Lower leg skin (tissue), 3 donors: ENCODE data around the gene MOBP.

Source experiments
- POLR2A ChIP-seq, 2 donors: fragments of 450-650 bp; IDR thresholded peaks; one replicate each; pipeline ENCODE4 v1.6.1; 2016 to 2017; ENCODE audit warnings: antibody characterized with exemption in 2 of 2, mild to moderate bottlenecking in 1 of 2, moderate library complexity in 1 of 2
- TF ChIP-seq, protein P1 (sequence below), 3 donors: fragments of 450-650 bp; IDR thresholded peaks; one replicate each; pipeline ENCODE4 v1.5.1; 2016; ENCODE audit warnings: antibody characterized with exemption in 3 of 3, mild to moderate bottlenecking in 3 of 3, moderate library complexity in 2 of 3

DNA sequence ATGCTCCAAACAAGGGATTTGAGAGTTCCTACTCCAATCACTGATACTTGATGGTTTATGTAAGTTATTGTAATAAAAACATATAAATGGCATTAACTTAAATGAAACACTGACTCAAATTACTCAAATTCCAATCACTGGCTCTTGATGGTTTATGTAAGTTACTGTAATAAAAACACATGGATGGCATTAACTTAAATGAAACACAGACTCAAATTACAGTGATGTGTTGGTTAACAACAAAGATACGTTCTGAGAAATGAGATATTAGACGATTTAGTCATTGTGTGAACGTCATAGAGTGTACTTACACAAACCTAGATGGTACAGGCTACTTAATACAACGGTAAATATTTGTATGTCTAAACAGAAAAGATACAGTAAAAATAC, 6.6 kb downstream of the MOBP start:
- TF ChIP-seq, protein P1, sequence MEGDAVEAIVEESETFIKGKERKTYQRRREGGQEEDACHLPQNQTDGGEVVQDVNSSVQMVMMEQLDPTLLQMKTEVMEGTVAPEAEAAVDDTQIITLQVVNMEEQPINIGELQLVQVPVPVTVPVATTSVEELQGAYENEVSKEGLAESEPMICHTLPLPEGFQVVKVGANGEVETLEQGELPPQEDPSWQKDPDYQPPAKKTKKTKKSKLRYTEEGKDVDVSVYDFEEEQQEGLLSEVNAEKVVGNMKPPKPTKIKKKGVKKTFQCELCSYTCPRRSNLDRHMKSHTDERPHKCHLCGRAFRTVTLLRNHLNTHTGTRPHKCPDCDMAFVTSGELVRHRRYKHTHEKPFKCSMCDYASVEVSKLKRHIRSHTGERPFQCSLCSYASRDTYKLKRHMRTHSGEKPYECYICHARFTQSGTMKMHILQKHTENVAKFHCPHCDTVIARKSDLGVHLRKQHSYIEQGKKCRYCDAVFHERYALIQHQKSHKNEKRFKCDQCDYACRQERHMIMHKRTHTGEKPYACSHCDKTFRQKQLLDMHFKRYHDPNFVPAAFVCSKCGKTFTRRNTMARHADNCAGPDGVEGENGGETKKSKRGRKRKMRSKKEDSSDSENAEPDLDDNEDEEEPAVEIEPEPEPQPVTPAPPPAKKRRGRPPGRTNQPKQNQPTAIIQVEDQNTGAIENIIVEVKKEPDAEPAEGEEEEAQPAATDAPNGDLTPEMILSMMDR (IDR thresholded peaks at IDR 0.05): no peak
- no peak for TF ChIP-seq POLR2A (IDR thresholded peaks at IDR 0.05)
